Left renal cortex interstitium (tissue), 4 donors: ENCODE measurements around the gene SFXN1. TPM values are rescaled to one million over a fixed set of nuclear protein-coding genes. Genes with fewer than 3 reads are reported as not detected.

ENCODE experiments used
- DNase-seq, 4 donors: peaks; one replicate each; pipeline ENCODE4 v3.0.0-alpha.2; 2013; ENCODE audit warnings: low read depth in 4 of 4, low spot score in 2 of 4, missing footprints in 1 of 4
- polyA plus RNA-seq, 4 donors: library from polyadenylated mRNA; unstranded; fragments of 120-200 nt; gene quantifications; one replicate each; pipeline ENCODE4 v1.2.1, GENCODE V29; 2013; ENCODE audit not compliant: insufficient read length in 4 of 4

The SFXN1 gene
- polyA plus RNA-seq, 4 donors, result 31.5 to 56.0 (median 46.6) TPM

- DNase-seq, result no peak
These were observed 89.6 kb downstream of the SFXN1 start for GRCh38 chr5:175567954-175568353.

GRCh38 chr5:175569701-175570100 lies 91.3 kb downstream of the SFXN1 start:
- DNase-seq, result no peak

GRCh38 chr5:175572886-175573285 lies 94.5 kb downstream of the SFXN1 start:
- no peak for DNase-seq

DNA sequence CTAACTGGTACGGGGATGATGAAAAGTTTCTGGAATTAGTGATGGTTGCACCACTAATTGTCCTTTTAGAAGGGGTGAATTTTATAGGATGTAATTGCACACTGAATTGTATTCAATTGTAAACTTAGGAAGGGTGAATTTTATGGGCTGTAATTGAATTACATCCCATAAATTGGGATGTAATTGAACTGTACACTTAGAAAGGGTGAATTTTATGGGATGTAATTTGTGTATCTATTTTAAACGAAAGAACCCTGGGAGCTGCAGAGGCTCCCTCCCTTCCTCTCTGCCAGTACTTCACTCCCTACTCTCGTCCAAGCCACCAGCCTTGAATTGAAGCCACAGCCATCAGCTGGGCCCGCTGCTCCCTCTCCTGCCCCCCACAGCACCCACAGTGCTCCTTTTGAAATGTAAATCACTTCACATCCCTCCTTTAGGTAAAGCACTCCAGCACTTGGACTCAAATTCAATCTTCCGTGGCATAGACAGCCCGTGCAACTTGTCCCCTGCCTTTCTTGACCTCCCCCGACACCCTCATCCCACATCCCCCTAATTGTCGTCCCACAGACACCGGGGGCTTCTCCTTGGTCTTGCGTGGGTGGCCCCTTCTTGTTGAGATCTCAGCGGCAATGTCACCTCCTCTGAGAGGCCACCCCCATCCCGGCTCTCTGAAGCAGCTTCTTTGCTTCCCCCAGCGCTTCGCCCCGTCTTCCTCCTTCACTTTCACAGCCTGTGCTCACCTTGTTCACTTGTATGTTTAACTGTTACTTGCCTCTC lies 95.3 kb downstream of the SFXN1 start:
- no peak for DNase-seq

- DNase-seq, result no peak
These were observed 96.9 kb downstream of the SFXN1 start for GRCh38 chr5:175575301-175575700.

DNA sequence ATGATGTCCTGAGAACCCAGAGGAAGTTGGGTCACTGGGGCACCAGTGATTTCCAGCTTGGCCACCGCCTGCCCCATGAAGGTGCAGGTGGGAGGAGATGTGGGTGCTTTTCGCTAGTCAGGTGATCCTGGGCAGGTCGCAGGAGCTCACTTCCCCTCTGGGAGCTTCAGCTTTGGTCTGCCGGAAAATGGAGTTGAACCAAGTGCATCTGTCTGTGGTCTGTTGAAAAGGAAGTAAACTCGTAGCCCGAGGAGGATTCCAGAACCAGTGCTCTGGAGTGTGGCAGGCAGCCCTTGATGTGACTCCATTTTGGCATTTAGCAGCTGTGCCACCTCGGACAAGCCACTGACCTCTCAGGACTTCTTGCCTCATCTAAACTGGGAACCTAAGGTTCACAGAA lies 97.7 kb downstream of the SFXN1 start:
- DNase-seq, result no peak

DNA sequence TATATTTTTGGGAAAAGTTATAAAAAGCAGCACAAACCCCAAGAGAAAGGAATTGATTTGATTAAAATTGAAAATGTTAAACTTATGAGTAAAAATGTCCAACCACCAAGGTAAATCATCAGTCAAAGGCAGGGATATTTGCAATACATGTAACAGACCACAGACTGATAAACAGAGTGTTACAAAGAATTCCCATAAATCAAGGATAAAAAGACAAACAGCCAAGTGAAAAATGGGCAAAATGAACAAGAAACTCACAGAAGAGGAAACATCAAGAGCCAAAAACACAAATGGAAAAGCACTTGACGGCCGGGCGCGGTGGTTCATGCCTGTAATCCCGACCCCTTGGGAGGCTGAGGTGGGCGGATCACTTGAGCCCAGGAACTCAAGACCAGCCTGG lies 98.2 kb downstream of the SFXN1 start:
- no peak for DNase-seq

Other genes with a start within 250 kb of the SFXN1 start
- gene DRD1, start 34.4 kb upstream of the SFXN1 start, polyA plus RNA-seq, result under 1 TPM in 1 of 4 donors, not detected in 3; 0.03 TPM
- gene HRH2, start 179.5 kb downstream of the SFXN1 start, polyA plus RNA-seq, result 1 to 10 TPM; 2.4 to 3.6 (median 2.5) TPM